ENCODE measurements around the gene VAPA. TPM values are rescaled to one million over a fixed set of nuclear protein-coding genes. Genes with fewer than 3 reads are reported as not detected.

The VAPA gene
- total RNA-seq, 3 donors from 2014 or later (not counting 1 experiment from before 2014, with no cell fraction given) = 175 to 186 (median 182) TPM

GRCh38 chr18:10003866-10004265 lies 90.0 kb downstream of the VAPA start:
- ATAC-seq = no peak
- 90% methylated on average over 7 of the region's 7 CpGs for WGBS (ENCODE audit: insufficient coverage)
- intact Hi-C loops (cut with micrococcal nuclease) = no loop called here
- H3K27me3 Mint-ChIP-seq (ENCODE audit: low read depth in 2 of 2) = peaks cover 6 to 19% of the 10 kb centered on the region in 2 donors
- H3K9me3 Mint-ChIP-seq = peaks cover 4 to 5% of the 10 kb centered on the region in 2 donors
- no peak overlapping the region for H3K27ac ChIP-seq (ENCODE audit: low read length)
- no peak for DNase-seq
- no peak overlapping the region for H3K4me3 Mint-ChIP-seq
- TF ChIP-seq, protein P1, sequence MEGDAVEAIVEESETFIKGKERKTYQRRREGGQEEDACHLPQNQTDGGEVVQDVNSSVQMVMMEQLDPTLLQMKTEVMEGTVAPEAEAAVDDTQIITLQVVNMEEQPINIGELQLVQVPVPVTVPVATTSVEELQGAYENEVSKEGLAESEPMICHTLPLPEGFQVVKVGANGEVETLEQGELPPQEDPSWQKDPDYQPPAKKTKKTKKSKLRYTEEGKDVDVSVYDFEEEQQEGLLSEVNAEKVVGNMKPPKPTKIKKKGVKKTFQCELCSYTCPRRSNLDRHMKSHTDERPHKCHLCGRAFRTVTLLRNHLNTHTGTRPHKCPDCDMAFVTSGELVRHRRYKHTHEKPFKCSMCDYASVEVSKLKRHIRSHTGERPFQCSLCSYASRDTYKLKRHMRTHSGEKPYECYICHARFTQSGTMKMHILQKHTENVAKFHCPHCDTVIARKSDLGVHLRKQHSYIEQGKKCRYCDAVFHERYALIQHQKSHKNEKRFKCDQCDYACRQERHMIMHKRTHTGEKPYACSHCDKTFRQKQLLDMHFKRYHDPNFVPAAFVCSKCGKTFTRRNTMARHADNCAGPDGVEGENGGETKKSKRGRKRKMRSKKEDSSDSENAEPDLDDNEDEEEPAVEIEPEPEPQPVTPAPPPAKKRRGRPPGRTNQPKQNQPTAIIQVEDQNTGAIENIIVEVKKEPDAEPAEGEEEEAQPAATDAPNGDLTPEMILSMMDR (IDR thresholded peaks at IDR 0.05) = no peak
- no peak overlapping the region for H3K4me3 ChIP-seq (ENCODE audit: low read length)
- H3K4me1 ChIP-seq (ENCODE audit: control insufficient read depth, insufficient read depth, low read length) = no peaks in the 10 kb centered on the region
- H3K4me1 Mint-ChIP-seq = no peaks in the 10 kb centered on the region
- no peaks in the 10 kb centered on the region for H3K27me3 ChIP-seq (ENCODE audit: control insufficient read depth, insufficient read depth, low read length)
- H3K27ac Mint-ChIP-seq = no peak overlapping the region
- H3K9me3 ChIP-seq (ENCODE audit: control insufficient read depth, insufficient read depth, low read length) = no peaks in the 10 kb centered on the region
- no peaks in the 10 kb centered on the region for H3K36me3 ChIP-seq (ENCODE audit: control insufficient read depth, insufficient read depth, low read length)
- peaks cover 7% of the 10 kb centered on the region for H3K36me3 Mint-ChIP-seq

DNA sequence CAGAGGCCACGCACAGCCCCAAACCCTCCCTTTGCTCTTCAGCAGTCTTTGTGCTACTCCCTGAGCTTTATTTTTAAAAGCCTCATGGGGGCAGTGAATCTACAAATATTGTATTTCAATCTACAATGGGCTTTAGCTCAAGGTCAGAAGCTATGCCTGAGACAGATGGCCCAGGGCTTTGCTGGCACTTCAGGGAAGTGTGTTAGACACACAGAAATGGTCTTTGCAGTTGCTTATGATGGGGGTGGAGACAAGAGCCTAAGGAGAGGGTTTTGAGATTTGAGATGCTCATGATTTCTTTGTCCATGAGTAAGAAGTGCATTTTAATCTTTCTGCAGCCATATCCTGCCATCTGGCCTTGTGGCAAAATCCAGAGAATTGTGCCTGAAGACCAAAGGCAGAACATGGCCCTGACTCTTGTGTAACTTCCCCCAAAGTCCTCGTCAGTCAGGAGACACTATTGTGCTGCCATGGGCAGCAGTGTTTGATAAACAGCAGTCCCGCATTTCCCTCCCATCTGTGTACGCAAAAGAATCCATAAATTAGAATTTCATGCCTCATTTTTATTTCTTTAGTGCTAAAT lies 92.6 kb downstream of the VAPA start:
- H3K27ac ChIP-seq (ENCODE audit: low read length) = no peak overlapping the region
- H3K27me3 Mint-ChIP-seq (ENCODE audit: low read depth in 2 of 2) = peaks cover 4 to 11% of the 10 kb centered on the region in 2 donors
- WGBS (ENCODE audit: insufficient coverage) = 81% methylated on average over 4 of the region's 4 CpGs

GRCh38 chr18:10008006-10008647 lies 94.3 kb downstream of the VAPA start:
- no peaks in the 10 kb centered on the region for H3K9me3 ChIP-seq (ENCODE audit: control insufficient read depth, insufficient read depth, low read length)
- intact Hi-C loops (cut with micrococcal nuclease) = no loop called here
- Mint-ChIP-seq H3K4me1 (no peaks in the 10 kb centered on the region), H3K36me3 (no peaks in the 10 kb centered on the region), H3K4me3 (no peak overlapping the region), H3K9me3 (no peaks in the 10 kb centered on the region), H3K27me3 (ENCODE audit: low read depth in 2 of 2) (peaks cover 4 to 11% of the 10 kb centered on the region in 2 donors), H3K27ac (no peak overlapping the region)
- no peaks in the 10 kb centered on the region for H3K36me3 ChIP-seq (ENCODE audit: control insufficient read depth, insufficient read depth, low read length)
- H3K27me3 ChIP-seq (ENCODE audit: control insufficient read depth, insufficient read depth, low read length) = no peaks in the 10 kb centered on the region
- H3K27ac ChIP-seq (ENCODE audit: low read length) = no peak overlapping the region
- DNase-seq (no peak), ATAC-seq (no peak)
- WGBS (ENCODE audit: insufficient coverage) = 91% methylated on average over 3 of the region's 3 CpGs
- no peaks in the 10 kb centered on the region for H3K4me1 ChIP-seq (ENCODE audit: control insufficient read depth, insufficient read depth, low read length)
- H3K4me3 ChIP-seq (ENCODE audit: low read length) = no peak overlapping the region
- TF ChIP-seq, protein P1 (IDR thresholded peaks at IDR 0.05) = no peak

More for the DNA sequence above, 92.6 kb downstream of the VAPA start:
- H3K4me1 ChIP-seq (ENCODE audit: control insufficient read depth, insufficient read depth, low read length) = no peaks in the 10 kb centered on the region
- no peak for DNase-seq
- TF ChIP-seq, protein P1 (IDR thresholded peaks at IDR 0.05) = no peak
- no peak for ATAC-seq
- intact Hi-C loops (cut with micrococcal nuclease) = no loop called here
- Mint-ChIP-seq H3K4me3 (no peak overlapping the region), H3K4me1 (no peaks in the 10 kb centered on the region), H3K27ac (no peak overlapping the region), H3K9me3 (no peaks in the 10 kb centered on the region), H3K36me3 (no peaks in the 10 kb centered on the region)
- H3K36me3 ChIP-seq (ENCODE audit: control insufficient read depth, insufficient read depth, low read length) = no peaks in the 10 kb centered on the region
- no peaks in the 10 kb centered on the region for H3K27me3 ChIP-seq (ENCODE audit: control insufficient read depth, insufficient read depth, low read length)
- H3K4me3 ChIP-seq (ENCODE audit: low read length) = no peak overlapping the region
- no peaks in the 10 kb centered on the region for H3K9me3 ChIP-seq (ENCODE audit: control insufficient read depth, insufficient read depth, low read length)

Other genes starting within 250 kb of the VAPA start
- 10 to 100 TPM in 1 of 3 donors, 1 to 10 TPM in 2; 5.3 to 26.1 (median 9.9) TPM for gene RAB31, start 205.7 kb upstream of the VAPA start, total RNA-seq
- gene TXNDC2, start 28.0 kb upstream of the VAPA start, total RNA-seq = not detected